Fibroblast of the aortic adventitia (primary cell): ENCODE measurements around the gene CDH13. TPM values are rescaled to one million over a fixed set of nuclear protein-coding genes. Genes with fewer than 3 reads are reported as not detected.

Source experiments
- DNase-seq: peaks from one replicate; pipeline ENCODE4 v3.0.0-alpha.2; 2010; ENCODE audit warnings: low read depth
- H3K4me3 ChIP-seq: 2 replicates; pipeline ENCODE4 v1.5.1; 2011; ENCODE audit warnings: low read depth, mild to moderate bottlenecking, control low read depth, low read length, moderate library complexity
- CTCF ChIP-seq: IDR thresholded peaks from 2 replicates; pipeline ENCODE4 v1.5.1; 2011; ENCODE audit warnings: mild to moderate bottlenecking, low read length, control low read depth, inconsistent platforms; ENCODE audit not compliant: insufficient read depth
- total RNA-seq: library from RNA; depleted of rRNA; stranded (reverse); fragments of >200 nt; gene quantifications from 2 replicates; pipeline ENCODE4 v1.2.3, GENCODE V29; 2012; ENCODE audit warnings: low replicate concordance

The CDH13 gene
- total RNA-seq, 1 donor, result 55.7 TPM

GRCh38 chr16:83220066-83220465 lies 593.3 kb downstream of the CDH13 start:
- H3K4me3 ChIP-seq, result no peak overlapping the region
- no peak for TF ChIP-seq CTCF
- DNase-seq, result no peak

- H3K4me3 ChIP-seq, result no peak overlapping the region
- no peak for TF ChIP-seq CTCF
- no peak for DNase-seq
Measured at GRCh38 chr16:83224642-83225041, 597.9 kb downstream of the CDH13 start.

GRCh38 chr16:83227336-83227735 lies 600.6 kb downstream of the CDH13 start:
- no peak overlapping the region for H3K4me3 ChIP-seq
- TF ChIP-seq CTCF, result no peak
- DNase-seq, result no peak

DNA sequence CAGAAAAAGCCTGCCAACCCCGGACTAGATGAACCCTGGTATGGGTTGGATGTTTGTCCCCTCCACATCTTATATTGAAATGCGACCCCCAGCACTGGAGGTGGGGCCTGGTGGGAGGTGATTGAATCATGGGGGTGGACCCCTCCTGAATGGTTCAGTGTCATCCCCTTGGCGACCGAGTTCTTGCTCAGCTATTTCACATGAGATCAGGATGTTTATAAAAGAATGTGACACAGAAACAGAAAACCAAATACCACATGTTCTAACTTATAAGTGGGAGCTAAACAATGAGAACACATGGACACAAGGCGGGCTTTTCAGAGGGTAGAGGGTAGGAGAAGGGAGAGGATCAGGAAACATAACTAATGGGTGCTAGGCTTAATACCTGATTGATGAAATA lies 605.0 kb downstream of the CDH13 start:
- TF ChIP-seq CTCF, result no peak
- no peak for DNase-seq
- H3K4me3 ChIP-seq, result no peak overlapping the region

DNA sequence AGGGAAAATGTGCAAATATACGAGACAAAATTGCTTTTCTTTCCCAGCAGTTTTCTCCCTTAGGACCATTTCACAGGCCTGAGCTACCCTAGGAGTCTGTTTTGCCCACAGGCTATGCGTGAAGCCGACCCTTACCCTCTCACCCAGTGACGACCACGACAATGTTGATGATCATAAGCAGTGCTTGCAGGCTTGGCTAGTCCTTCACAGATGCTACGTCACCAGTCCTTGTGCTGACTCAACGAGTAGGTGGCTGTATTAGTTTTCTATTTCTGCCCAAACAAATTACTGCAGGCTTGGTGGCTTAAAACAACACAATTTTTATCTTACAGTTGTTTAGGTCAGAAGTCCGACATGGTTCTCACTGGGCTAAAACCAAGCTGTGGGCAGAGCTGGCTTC lies 606.4 kb downstream of the CDH13 start:
- no peak for TF ChIP-seq CTCF
- H3K4me3 ChIP-seq, result no peak overlapping the region
- peak; percentile 18 for DNase-seq

GRCh38 chr16:83238949-83239691 lies 612.4 kb downstream of the CDH13 start:
- no peak for DNase-seq
- no peak for TF ChIP-seq CTCF

GRCh38 chr16:83244057-83244456 lies 617.3 kb downstream of the CDH13 start:
- H3K4me3 ChIP-seq, result no peak overlapping the region
- no peak for TF ChIP-seq CTCF
- DNase-seq, result no peak

More at GRCh38 chr16:83238949-83239691, 612.4 kb downstream of the CDH13 start:
- no peak overlapping the region for H3K4me3 ChIP-seq
